ENCODE measurements around the gene CCDC159.
"Not testable (repeated sequence)": the region's sequence is repeated elsewhere in the genome, so short reads cannot be mapped to it uniquely, and the experiment has no call there.

Gene CCDC159

GRCh38 chr19:11346104-11346940, at the start of gene CCDC159, which contains the start of gene TMEM205:
CCDC159 (plus strand) TSS chr19:11346519; CDS start chr19:11346607, 88 bp downstream.
TMEM205 (minus strand) TSS chr19:11346268; CDS start chr19:11345619, 649 bp downstream.
- H3K4me3 ChIP-seq (ENCODE audit: low read length in 2 of 2), result peak within 1 kb of the TSS; percentile 94 to 96
- peak within 1 kb of the TSS; percentile 84 to 87 for H3K27ac ChIP-seq (ENCODE audit: low read depth in 2 of 2, low read length in 2 of 2)
- H3K4me1 ChIP-seq (ENCODE audit: control insufficient read depth in 2 of 2, insufficient read depth in 2 of 2, low read length in 2 of 2), result peaks cover 16 to 25% of the 10 kb centered on the region in 2 donors
- no peaks in the 10 kb centered on the region for H3K27me3 ChIP-seq (ENCODE audit: control insufficient read depth in 2 of 2, insufficient read depth in 2 of 2, low read length in 2 of 2)
- peak within 1 kb of the TSS; percentile 85 to 90 for H3K9ac ChIP-seq (ENCODE audit: low read depth in 1 of 2, low read length in 2 of 2)
- no peaks in the 10 kb centered on the region for H3K36me3 ChIP-seq (ENCODE audit: control insufficient read depth in 2 of 2, insufficient read depth in 2 of 2, low read length in 2 of 2)
- no peaks in the 10 kb centered on the region for H3K9me3 ChIP-seq (ENCODE audit: control insufficient read depth in 2 of 2, low read length in 2 of 2)

- Histone ChIP-seq H3K27me3 (ENCODE audit: control insufficient read depth in 2 of 2, insufficient read depth in 2 of 2, low read length in 2 of 2) (peaks cover 0 to 2% of the 10 kb centered on the region in 2 donors), H3K9me3 (ENCODE audit: control insufficient read depth in 2 of 2, low read length in 2 of 2) (no peaks in the 10 kb centered on the region), H3K36me3 (ENCODE audit: control insufficient read depth in 2 of 2, insufficient read depth in 2 of 2, low read length in 2 of 2) (no peaks in the 10 kb centered on the region), H3K27ac (ENCODE audit: low read depth in 2 of 2, low read length in 2 of 2) (no peak overlapping the region), H3K4me3 (ENCODE audit: low read length in 2 of 2) (no peak overlapping the region), H3K9ac (ENCODE audit: low read depth in 1 of 2, low read length in 2 of 2) (no peak overlapping the region), H3K4me1 (ENCODE audit: control insufficient read depth in 2 of 2, insufficient read depth in 2 of 2, low read length in 2 of 2) (peaks cover 0 to 8% of the 10 kb centered on the region in 2 donors)
Measured at GRCh38 chr19:11299946-11300810, 46.1 kb upstream of the CCDC159 start.

- Histone ChIP-seq H3K27me3 (ENCODE audit: control insufficient read depth in 2 of 2, insufficient read depth in 2 of 2, low read length in 2 of 2) (peaks cover 0 to 2% of the 10 kb centered on the region in 2 donors), H3K27ac (ENCODE audit: low read depth in 2 of 2, low read length in 2 of 2) (no peak overlapping the region), H3K4me3 (ENCODE audit: low read length in 2 of 2) (no peak overlapping the region), H3K9me3 (ENCODE audit: control insufficient read depth in 2 of 2, low read length in 2 of 2) (no peaks in the 10 kb centered on the region), H3K4me1 (ENCODE audit: control insufficient read depth in 2 of 2, insufficient read depth in 2 of 2, low read length in 2 of 2) (peaks cover 0 to 3% of the 10 kb centered on the region in 2 donors), H3K9ac (ENCODE audit: low read depth in 1 of 2, low read length in 2 of 2) (no peak overlapping the region), H3K36me3 (ENCODE audit: control insufficient read depth in 2 of 2, insufficient read depth in 2 of 2, low read length in 2 of 2) (no peaks in the 10 kb centered on the region)
Measured at GRCh38 chr19:11300811-11301120, 45.6 kb upstream of the CCDC159 start.

GRCh38 chr19:11304936-11305335, 41.4 kb upstream of the CCDC159 start:
- H3K9me3 ChIP-seq (ENCODE audit: control insufficient read depth in 2 of 2, low read length in 2 of 2), result no peaks in the 10 kb centered on the region
- H3K9ac ChIP-seq (ENCODE audit: low read depth in 1 of 2, low read length in 2 of 2), result no peak overlapping the region
- no peaks in the 10 kb centered on the region for H3K4me1 ChIP-seq (ENCODE audit: control insufficient read depth in 2 of 2, insufficient read depth in 2 of 2, low read length in 2 of 2)
- H3K27me3 ChIP-seq (ENCODE audit: control insufficient read depth in 2 of 2, insufficient read depth in 2 of 2, low read length in 2 of 2), result peaks cover 0 to 2% of the 10 kb centered on the region in 2 donors
- no peak overlapping the region for H3K27ac ChIP-seq (ENCODE audit: low read depth in 2 of 2, low read length in 2 of 2)
- H3K36me3 ChIP-seq (ENCODE audit: control insufficient read depth in 2 of 2, insufficient read depth in 2 of 2, low read length in 2 of 2), result no peaks in the 10 kb centered on the region
- H3K4me3 ChIP-seq (ENCODE audit: low read length in 2 of 2), result no peak overlapping the region

- Histone ChIP-seq H3K27ac (ENCODE audit: low read depth in 2 of 2, low read length in 2 of 2) (no peak overlapping the region), H3K27me3 (ENCODE audit: control insufficient read depth in 2 of 2, insufficient read depth in 2 of 2, low read length in 2 of 2) (peaks cover 0 to 2% of the 10 kb centered on the region in 2 donors), H3K9me3 (ENCODE audit: control insufficient read depth in 2 of 2, low read length in 2 of 2) (no peaks in the 10 kb centered on the region), H3K36me3 (ENCODE audit: control insufficient read depth in 2 of 2, insufficient read depth in 2 of 2, low read length in 2 of 2) (no peaks in the 10 kb centered on the region), H3K4me1 (ENCODE audit: control insufficient read depth in 2 of 2, insufficient read depth in 2 of 2, low read length in 2 of 2) (no peaks in the 10 kb centered on the region), H3K4me3 (ENCODE audit: low read length in 2 of 2) (no peak overlapping the region), H3K9ac (ENCODE audit: low read depth in 1 of 2, low read length in 2 of 2) (no peak overlapping the region)
Measured at GRCh38 chr19:11306337-11306736, 40.0 kb upstream of the CCDC159 start.

GRCh38 chr19:11320278-11320995, 25.9 kb upstream of the CCDC159 start:
- H3K9ac ChIP-seq (ENCODE audit: low read depth in 1 of 2, low read length in 2 of 2); H3K4me3 ChIP-seq (ENCODE audit: low read length in 2 of 2); H3K36me3 ChIP-seq (ENCODE audit: control insufficient read depth in 2 of 2, insufficient read depth in 2 of 2, low read length in 2 of 2); H3K27ac ChIP-seq (ENCODE audit: low read depth in 2 of 2, low read length in 2 of 2); H3K9me3 ChIP-seq (ENCODE audit: control insufficient read depth in 2 of 2, low read length in 2 of 2); H3K27me3 ChIP-seq (ENCODE audit: control insufficient read depth in 2 of 2, insufficient read depth in 2 of 2, low read length in 2 of 2): not testable (repeated sequence)
- peaks cover 13 to 15% of the 10 kb centered on the region in 2 donors for H3K4me1 ChIP-seq (ENCODE audit: control insufficient read depth in 2 of 2, insufficient read depth in 2 of 2, low read length in 2 of 2)

- no peak overlapping the region for H3K27ac ChIP-seq (ENCODE audit: low read depth in 2 of 2, low read length in 2 of 2)
- H3K36me3 ChIP-seq (ENCODE audit: control insufficient read depth in 2 of 2, insufficient read depth in 2 of 2, low read length in 2 of 2), result no peaks in the 10 kb centered on the region
- no peaks in the 10 kb centered on the region for H3K9me3 ChIP-seq (ENCODE audit: control insufficient read depth in 2 of 2, low read length in 2 of 2)
- no peaks in the 10 kb centered on the region for H3K27me3 ChIP-seq (ENCODE audit: control insufficient read depth in 2 of 2, insufficient read depth in 2 of 2, low read length in 2 of 2)
- peaks cover 13 to 15% of the 10 kb centered on the region in 2 donors for H3K4me1 ChIP-seq (ENCODE audit: control insufficient read depth in 2 of 2, insufficient read depth in 2 of 2, low read length in 2 of 2)
- H3K9ac ChIP-seq (ENCODE audit: low read depth in 1 of 2, low read length in 2 of 2), result no peak overlapping the region
- H3K4me3 ChIP-seq (ENCODE audit: low read length in 2 of 2), result no peak overlapping the region
Measured at GRCh38 chr19:11321191-11322126, 24.9 kb upstream of the CCDC159 start.

- H3K27ac ChIP-seq (ENCODE audit: low read depth in 2 of 2, low read length in 2 of 2), result no peak overlapping the region
- no peak overlapping the region for H3K4me3 ChIP-seq (ENCODE audit: low read length in 2 of 2)
- peaks cover 13 to 15% of the 10 kb centered on the region in 2 donors for H3K4me1 ChIP-seq (ENCODE audit: control insufficient read depth in 2 of 2, insufficient read depth in 2 of 2, low read length in 2 of 2)
- no peaks in the 10 kb centered on the region for H3K9me3 ChIP-seq (ENCODE audit: control insufficient read depth in 2 of 2, low read length in 2 of 2)
- H3K9ac ChIP-seq (ENCODE audit: low read depth in 1 of 2, low read length in 2 of 2), result no peak overlapping the region
- no peaks in the 10 kb centered on the region for H3K27me3 ChIP-seq (ENCODE audit: control insufficient read depth in 2 of 2, insufficient read depth in 2 of 2, low read length in 2 of 2)
- peaks cover 3 to 4% of the 10 kb centered on the region in 2 donors for H3K36me3 ChIP-seq (ENCODE audit: control insufficient read depth in 2 of 2, insufficient read depth in 2 of 2, low read length in 2 of 2)
Measured at GRCh38 chr19:11322269-11323024, 23.9 kb upstream of the CCDC159 start.
